HepG2 (cell line): ENCODE results near the gene CNKSR3. TPM values are rescaled to one million over a fixed set of nuclear protein-coding genes. Genes with fewer than 3 reads are reported as not detected.

Experiments
- ATAC-seq: fragments of 200-7000 bp; cut with Tn5 transposase; 3 replicates; pipeline ENCODE4 v1.9.1; 2020; ENCODE audit warnings: mild to moderate bottlenecking, moderate library complexity
- BruUV-seq: library from RNA; stranded (reverse); fragments of 400-500 nt; replicated peaks from 2 replicates; lab custom pipeline; 2021; lab: Mats Ljungman, UMichigan
- CTCF ChIA-PET: fragments of 300-600 bp; formaldehyde crosslinking; extraction: SDS; loops from one replicate; lab custom pipeline; 2021; ENCODE audit warnings: low total read pairs, inconsistent platforms, low intra/inter-chr PET ratio; lab: Yijun Ruan, JAX
- POLR2A ChIA-PET: fragments of 350-600 bp; sonication (Branson Sonifier 250); formaldehyde crosslinking; loops from one replicate; lab custom pipeline; 2020; ENCODE audit warnings: antibody characterized with exemption, inconsistent platforms; lab: Yijun Ruan, JAX
- DNase-seq: peaks from one replicate; pipeline ENCODE4 v3.0.0-alpha.2; 2015; ENCODE audit warnings: low spot score
- FAIRE-seq: peaks from 3 replicates; lab custom pipeline; 2011; peaks lifted over from hg19 to GRCh38; lab: Jason Lieb, UNC
- H2AFZ ChIP-seq: one replicate; pipeline ENCODE4 v1.6.1; 2011; ENCODE audit warnings: low read length, inconsistent platforms
- H3K27ac ChIP-seq: fragments of 300-600 bp; 3 replicates; pipeline ENCODE4 v1.8.0; 2011; ENCODE audit warnings: mixed run types, mild to moderate bottlenecking, mixed read lengths, low read length, inconsistent platforms; ENCODE audit not compliant: insufficient read depth; ENCODE audit errors: extremely low read length
- H3K27me3 ChIP-seq, 2 experiments: fragments of 200-600 bp in 1 of 2; 2 replicates in 1 of 2; 3 replicates in 1 of 2; pipeline versions ENCODE4 v1.6.0 to v1.8.0; 2011; ENCODE audit warnings: low read length in 2 of 2, mild to moderate bottlenecking in 2 of 2, moderate library complexity in 2 of 2, inconsistent platforms in 1 of 2; ENCODE audit not compliant: insufficient read depth in 2 of 2, control insufficient read depth in 1 of 2
- H3K36me3 ChIP-seq, 2 experiments: fragments of 200-600 bp in 1 of 2; replicated peaks in 1 of 2; 2 replicates in 1 of 2; 3 replicates in 1 of 2; pipeline versions ENCODE4 v1.5.1 to v1.8.0; 2011; ENCODE audit warnings: low read length in 2 of 2, inconsistent platforms in 1 of 2; ENCODE audit not compliant: insufficient read depth in 2 of 2, control insufficient read depth in 1 of 2
- H3K4me1 ChIP-seq: 2 replicates; pipeline ENCODE4 v1.5.1; 2012; ENCODE audit warnings: low read length, inconsistent platforms; ENCODE audit not compliant: insufficient read depth
- H3K4me2 ChIP-seq: 2 replicates; pipeline ENCODE4 v1.6.0; 2011; ENCODE audit warnings: low read depth, low read length, inconsistent platforms
- H3K4me3 ChIP-seq, 3 experiments: fragments of 200-600 bp in 1 of 3; sonication (generic), shearing (Covaris generic) in 1 of 3; replicated peaks in 1 of 3; 2 replicates each; pipeline ENCODE4 v1.5.1; 2011 to 2016; ENCODE audit warnings: low read length in 3 of 3, inconsistent platforms in 2 of 3, low read depth in 2 of 3, mild to moderate bottlenecking in 2 of 3, control low read depth in 1 of 3, mixed read lengths in 1 of 3; ENCODE audit not compliant: insufficient read depth in 1 of 3
- H3K79me2 ChIP-seq: one replicate; pipeline ENCODE4 v1.6.1; 2011; ENCODE audit warnings: low read length, inconsistent platforms; ENCODE audit not compliant: insufficient read depth
- H3K9ac ChIP-seq: 2 replicates; pipeline ENCODE4 v1.6.0; 2011; ENCODE audit warnings: mild to moderate bottlenecking, low read depth, low read length, inconsistent platforms; ENCODE audit not compliant: insufficient read depth
- H3K9me3 ChIP-seq: 2 replicates; pipeline ENCODE4 v1.5.1; 2012; ENCODE audit warnings: mild to moderate bottlenecking, low read length
- H4K20me1 ChIP-seq: 2 replicates; pipeline ENCODE4 v1.6.0; 2011; ENCODE audit warnings: inconsistent platforms, mild to moderate bottlenecking, low read length, moderate library complexity; ENCODE audit not compliant: insufficient read depth
- ATF7 ChIP-seq, 2 experiments: fragments of 450-650 bp in 1 of 2; sonication (generic) in 1 of 2; formaldehyde crosslinking in 1 of 2; IDR thresholded peaks; 2 replicates each; pipeline versions ENCODE4 v1.4.0 to v1.6.1; 2016 to 2020; ENCODE audit warnings: antibody characterized with exemption in 1 of 2, mild to moderate bottlenecking in 1 of 2, missing genetic modification reagents in 1 of 2
- CREB1 ChIP-seq, 2 experiments: fragments of 450-650 bp in 1 of 2; IDR thresholded peaks; 2 replicates each; pipeline ENCODE4 v1.6.1; 2016 to 2017; ENCODE audit warnings: control low read depth in 1 of 2, mild to moderate bottlenecking in 1 of 2, missing compliant biosample characterization in 1 of 2, missing genetic modification characterization in 1 of 2
- FOSL1 ChIP-seq: sonication (generic); formaldehyde crosslinking; IDR thresholded peaks from 2 replicates; pipeline ENCODE4 v1.9.0; 2021; ENCODE audit warnings: missing genetic modification reagents, borderline replicate concordance
- HDAC1 ChIP-seq: sonication (generic); formaldehyde crosslinking; IDR thresholded peaks from 2 replicates; pipeline ENCODE4 v1.5.1; 2020; ENCODE audit warnings: mild to moderate bottlenecking, missing genetic modification reagents
- ZNF766 ChIP-seq: sonication (generic); formaldehyde crosslinking; IDR thresholded peaks from 2 replicates; pipeline ENCODE4 v1.5.0; 2020; ENCODE audit warnings: missing genetic modification reagents, borderline replicate concordance
- WGBS: methylation state at CpG from one replicate; pipeline ENCODE4 v1.1.6; 2017; ENCODE audit warnings: low lambda C conversion rate; 5-methylcytosine and 5-hydroxymethylcytosine counted together
- in situ Hi-C: cut with HindIII; loops from 2 replicates; pipeline ENCODE4 v1.10.0; 2017; ENCODE audit warnings: low pct_unique_long_range_greater_than_20kb; ENCODE audit not compliant: extremely low pct_ligation_motif_present
- intact Hi-C: fragments of 100-400 bp; cut with micrococcal nuclease; formaldehyde crosslinking; loops from one replicate; pipeline ENCODE4 v1.10.0; 2022; ENCODE audit not compliant: unreplicated experiment
- polyA plus RNA-seq, 8 experiments: library from polyadenylated mRNA; depleted of rRNA in 3 of 8; stranded (reverse) in 7 of 8; unstranded in 1 of 8; fragments of >200 nt; fragmentation: Illumina TruSeq in 4 of 8; extraction: Trizol in 4 of 8; gene quantifications; 2 replicates each; pipeline versions ENCODE4 v1.2.1 to v1.2.3, GENCODE V29; 2011 to 2016; ENCODE audit warnings: low read depth in 4 of 8, missing spikeins in 1 of 8, mixed read lengths in 1 of 8; ENCODE audit not compliant: insufficient read depth in 1 of 8
- total RNA-seq, 5 experiments: library from RNA; depleted of rRNA; stranded (reverse); fragments of >200 nt; fragmentation: Illumina TruSeq; extraction: Trizol; gene quantifications; 2 replicates each; pipeline ENCODE4 v1.2.3, GENCODE V29; 2016; ENCODE audit warnings: low read depth in 1 of 5

CNKSR3 gene
- total and polyA plus RNA-seq, 2 of the 13 experiments (the other 11 are each of a cell fraction or from before 2014, with no cell fraction given) = 9.2 to 38.6 TPM

DNA sequence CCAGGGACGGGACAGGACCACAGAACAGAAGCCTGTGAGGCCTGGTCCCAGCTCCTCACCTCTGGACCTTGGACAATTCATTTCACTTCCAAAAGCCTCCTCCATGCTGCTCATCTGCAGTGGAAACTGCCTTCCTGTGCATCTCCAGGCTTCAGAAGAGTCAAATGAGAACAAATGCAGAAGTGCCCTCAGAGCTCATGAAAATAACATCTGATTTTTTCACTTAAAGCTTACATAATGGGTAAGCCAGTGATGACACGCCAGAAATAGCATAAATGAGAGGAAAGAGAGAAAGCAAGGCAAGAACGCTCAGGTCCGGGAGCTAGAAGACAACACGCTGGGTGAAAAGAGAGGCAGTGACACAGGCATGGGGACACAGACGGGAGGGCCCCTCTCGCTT lies 7.9 kb downstream of the CNKSR3 start:
- peaks cover 95% of the 10 kb centered on the region for H3K79me2 ChIP-seq
- TF ChIP-seq FOSL1 (0 out of 2 replicates have a peak, but pooled peaks have one; percentile 12), ZNF766 (CRISPR knock-in tag) (no peak)
- no peak overlapping the region for H2AFZ ChIP-seq
- H3K9ac ChIP-seq = no peak overlapping the region
- no peaks in the 10 kb centered on the region for H3K9me3 ChIP-seq
- peaks cover 63% of the 10 kb centered on the region for H4K20me1 ChIP-seq
- DNase-seq = no peak
- no peak for FAIRE-seq
- no peak overlapping the region for H3K27ac ChIP-seq
- BruUV-seq = no TSS peak
- POLR2A ChIA-PET = no interaction called here
- intact Hi-C loops = loop anchor here (10.0 kb wide), 1 partner anchor 302 kb away; no protein-coding TSS in a partner anchor
- in situ Hi-C loops = loop anchor here (25.0 kb wide), 1 partner anchor 340 kb away; no protein-coding TSS in a partner anchor
- ATAC-seq = no peak
- CTCF ChIA-PET = no interaction called here
- no peak overlapping the region for H3K4me3 ChIP-seq
- WGBS = 91% methylated on average over 7 of the region's 7 CpGs
- H3K27me3 ChIP-seq = no peaks in the 10 kb centered on the region
- peaks cover 11 to 38% of the 10 kb centered on the region in 2 experiments for H3K36me3 ChIP-seq
- no peak overlapping the region for H3K4me2 ChIP-seq
- peaks cover 84% of the 10 kb centered on the region for H3K4me1 ChIP-seq

DNA sequence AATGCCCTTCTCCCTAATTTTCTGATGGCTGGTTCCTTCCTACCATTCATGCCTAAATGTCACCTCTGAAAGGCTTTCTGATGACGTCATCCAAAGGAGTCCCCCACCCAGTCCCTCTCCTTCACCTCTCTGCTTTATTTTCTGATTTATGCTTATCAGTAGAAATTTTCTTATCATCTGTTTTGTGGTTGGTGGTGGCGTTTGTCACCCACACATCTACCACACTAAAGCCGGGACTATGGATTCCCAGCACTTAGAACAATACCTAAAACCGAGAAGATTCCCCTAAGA lies 9.0 kb downstream of the CNKSR3 start:
- peaks cover 95% of the 10 kb centered on the region for H3K79me2 ChIP-seq
- H3K9me3 ChIP-seq = no peaks in the 10 kb centered on the region
- FAIRE-seq (no peak), ATAC-seq (no peak), DNase-seq (no peak)
- no peak overlapping the region for H3K27ac ChIP-seq
- peaks cover 11 to 43% of the 10 kb centered on the region in 2 experiments for H3K36me3 ChIP-seq
- no peak overlapping the region for H2AFZ ChIP-seq
- no peaks in the 10 kb centered on the region for H3K27me3 ChIP-seq
- no TSS peak for BruUV-seq
- no peak overlapping the region for H3K9ac ChIP-seq
- no peak overlapping the region for H3K4me2 ChIP-seq
- intact Hi-C loops = loop anchor here (1.0 to 10.0 kb wide), 3 partner anchors 8 to 303 kb away; no protein-coding TSS in a partner anchor
- in situ Hi-C loops = loop anchor here (25.0 kb wide), 1 partner anchor 339 kb away; no protein-coding TSS in a partner anchor
- CTCF ChIA-PET = interaction anchor here (1.1 kb wide), 1 partner anchor 174 kb away, joined by 3 read pairs; no protein-coding TSS in a partner anchor
- H3K4me1 ChIP-seq = peaks cover 80% of the 10 kb centered on the region
- no peak for TF ChIP-seq HDAC1 (CRISPR knock-in tag)
- peak; percentile 93 for TF ChIP-seq ATF7 (IDR thresholded peaks at IDR 0.05)
- no peak for TF ChIP-seq ATF7 (CRISPR knock-in tag; IDR thresholded peaks at IDR 0.05)
- TF ChIP-seq CREB1 (IDR thresholded peaks at IDR 0.05) = peak; percentile 74
- no peak for TF ChIP-seq CREB1 (CRISPR knock-in tag; IDR thresholded peaks at IDR 0.05)
- WGBS = 93% methylated on average over 4 of the region's 4 CpGs
- no peak overlapping the region for H3K4me3 ChIP-seq
- POLR2A ChIA-PET = interaction anchor here (1.2 to 4.8 kb wide), 2 partner anchors 8 to 87 kb away, joined by 3 to 48 read pairs; partner anchors contain the start of gene CNKSR3
- H4K20me1 ChIP-seq = peaks cover 60% of the 10 kb centered on the region
